Esophagus muscularis mucosa (tissue), 4 donors: Measurements from ENCODE around the gene ARAF. TPM values are rescaled to one million over a fixed set of nuclear protein-coding genes. Genes with fewer than 3 reads are reported as not detected.
"Not testable (repeated sequence)": the region's sequence is repeated elsewhere in the genome, so short reads cannot be mapped to it uniquely, and the experiment has no call there.

ENCODE experiments used
- DNase-seq: peaks from one replicate; pipeline ENCODE4 v3.0.0-alpha.2; 2017; ENCODE audit errors: extremely low spot score
- H3K27ac ChIP-seq, 4 donors: fragments of 200-600 bp; sonication (generic); replicated peaks in 1 of 4; 1 replicate in 3 of 4; 2 replicates in 1 of 4; pipeline ENCODE4 v1.5.1; 2016 to 2019; ENCODE audit warnings: mild to moderate bottlenecking in 1 of 4
- H3K27me3 ChIP-seq, 4 donors: fragments of 200-600 bp; sonication (generic); one replicate each; pipeline versions ENCODE4 v1.5.1 to v1.6.0; 2016 to 2019
- H3K36me3 ChIP-seq, 4 donors: fragments of 200-600 bp; sonication (generic); one replicate each; pipeline ENCODE4 v1.5.1; 2016 to 2019
- H3K4me1 ChIP-seq, 4 donors: fragments of 200-600 bp; sonication (generic); one replicate each; pipeline ENCODE4 v1.5.1; 2016 to 2019
- H3K4me3 ChIP-seq, 4 donors: fragments of 200-600 bp; sonication (generic); 1 replicate in 2 of 4; 2 replicates in 2 of 4; pipeline ENCODE4 v1.5.1; 2016 to 2019; ENCODE audit warnings: mild to moderate bottlenecking in 4 of 4, moderate library complexity in 1 of 4
- H3K9me3 ChIP-seq, 4 donors: fragments of 200-600 bp; sonication (generic); 1 replicate in 3 of 4; 2 replicates in 1 of 4; pipeline ENCODE4 v1.5.1; 2016 to 2019
- CTCF ChIP-seq, 3 experiments: fragments of 200-600 bp in 2 of 3; fragments of 450-650 bp in 1 of 3; sonication (generic) in 2 of 3; IDR thresholded peaks; one replicate each; pipeline ENCODE4 v1.5.1; 2017 to 2019; ENCODE audit warnings: antibody characterized with exemption in 3 of 3, mild to moderate bottlenecking in 2 of 3, moderate library complexity in 1 of 3
- EP300 ChIP-seq: sonication (generic); formaldehyde crosslinking; IDR thresholded peaks from one replicate; pipeline ENCODE4 v1.6.1; 2017; ENCODE audit warnings: antibody characterized with exemption
- POLR2A ChIP-seq: fragments of 450-650 bp; IDR thresholded peaks from one replicate; pipeline ENCODE4 v1.6.1; 2017; ENCODE audit warnings: antibody characterized with exemption, moderate library complexity, mild to moderate bottlenecking, low read depth
- POLR2AphosphoS5 ChIP-seq, 2 donors: sonication (generic); formaldehyde crosslinking; IDR thresholded peaks; one replicate each; pipeline ENCODE4 v1.6.1; 2017; ENCODE audit warnings: antibody characterized with exemption in 2 of 2
- WGBS: methylation state at CpG from one replicate; pipeline ENCODE4 v1.1.5; 2018; 5-methylcytosine and 5-hydroxymethylcytosine counted together
- intact Hi-C: fragments of 100-400 bp; cut with DNase I; formaldehyde crosslinking; loops from one replicate; pipeline ENCODE4 v1.15.1; 2023
- total RNA-seq, 4 donors: library from RNA; depleted of rRNA; stranded (reverse); fragments of >200 nt; gene quantifications; one replicate each; pipeline versions ENCODE4 v1.1.0 to v1.2.1, GENCODE V29; 2016

Gene ARAF
- total RNA-seq, 4 donors from 2014 or later: 39.3 to 49.6 (median 42.8) TPM

- Histone ChIP-seq H3K4me3 (no peak overlapping the region), H3K36me3 (no peaks in the 10 kb centered on the region), H3K4me1 (no peaks in the 10 kb centered on the region), H3K27me3 (no peaks in the 10 kb centered on the region), H3K9me3 (peaks cover 0 to 21% (median 0%) of the 10 kb centered on the region in 4 donors), H3K27ac (no peak overlapping the region)
- no peak for DNase-seq
- intact Hi-C loops: no loop called here
- 74% methylated on average over 4 of the region's 4 CpGs for WGBS
- TF ChIP-seq EP300 (no peak), POLR2A (no peak), POLR2AphosphoS5 (IDR thresholded peaks at IDR 0.05) (no peak), CTCF (IDR thresholded peaks at IDR 0.05) (no peak)
Observed at GRCh38 chrX:47593522-47593921, 32.5 kb downstream of the ARAF start.

- DNase-seq: no peak
- no peaks in the 10 kb centered on the region for H3K27me3 ChIP-seq
- intact Hi-C loops: no loop called here
- 42% methylated on average over 1 of the region's 1 CpG for WGBS
- H3K4me1 ChIP-seq: no peaks in the 10 kb centered on the region
- no peak overlapping the region for H3K4me3 ChIP-seq
- TF ChIP-seq POLR2AphosphoS5 (IDR thresholded peaks at IDR 0.05): no peak
- no peak for TF ChIP-seq EP300
- no peak for TF ChIP-seq POLR2A
- TF ChIP-seq CTCF (IDR thresholded peaks at IDR 0.05): no peak
- H3K27ac ChIP-seq: no peak overlapping the region
- no peaks in the 10 kb centered on the region for H3K36me3 ChIP-seq
- H3K9me3 ChIP-seq: peaks cover 0 to 34% (median 0%) of the 10 kb centered on the region in 4 donors
Observed at GRCh38 chrX:47595716-47596251, 34.8 kb downstream of the ARAF start.

GRCh38 chrX:47596256-47596655 lies 35.3 kb downstream of the ARAF start:
- TF ChIP-seq POLR2AphosphoS5 (IDR thresholded peaks at IDR 0.05) (no peak), CTCF (IDR thresholded peaks at IDR 0.05) (no peak), EP300 (no peak), POLR2A (no peak)
- no peaks in the 10 kb centered on the region for H3K36me3 ChIP-seq
- intact Hi-C loops: no loop called here
- peaks cover 0 to 34% (median 0%) of the 10 kb centered on the region in 4 donors for H3K9me3 ChIP-seq
- no peak overlapping the region for H3K4me3 ChIP-seq
- DNase-seq: no peak
- H3K4me1 ChIP-seq: no peaks in the 10 kb centered on the region
- H3K27ac ChIP-seq: no peak overlapping the region
- WGBS: 84% methylated on average over 2 of the region's 2 CpGs
- no peaks in the 10 kb centered on the region for H3K27me3 ChIP-seq

GRCh38 chrX:47597222-47597621 lies 36.2 kb downstream of the ARAF start:
- Histone ChIP-seq H3K27me3 (no peaks in the 10 kb centered on the region), H3K4me3 (no peak overlapping the region), H3K36me3 (no peaks in the 10 kb centered on the region), H3K4me1 (no peaks in the 10 kb centered on the region), H3K9me3 (peaks cover 0 to 34% (median 0%) of the 10 kb centered on the region in 4 donors), H3K27ac (no peak overlapping the region)
- TF ChIP-seq EP300: no peak
- TF ChIP-seq POLR2AphosphoS5 (IDR thresholded peaks at IDR 0.05): no peak
- no peak for TF ChIP-seq CTCF (IDR thresholded peaks at IDR 0.05)
- no peak for TF ChIP-seq POLR2A
- whole genome bisulfite sequencing: 80% methylated on average over 3 of the region's 3 CpGs
- no peak for DNase-seq
- intact Hi-C loops: no loop called here

GRCh38 chrX:47603125-47603524 lies 42.1 kb downstream of the ARAF start:
- H3K27me3 ChIP-seq, H3K27ac ChIP-seq, intact Hi-C loops, H3K4me1 ChIP-seq, H3K36me3 ChIP-seq, H3K4me3 ChIP-seq, DNase-seq: not testable (repeated sequence)
- H3K9me3 ChIP-seq: peaks cover 0 to 12% (median 0%) of the 10 kb centered on the region in 4 donors
- 87% methylated on average over 4 of the region's 4 CpGs for WGBS
